Activated B cell treated with CpG ODN at 0.5 μM for 24 hours (primary cell): ENCODE measurements around the gene NR5A1. TPM values are rescaled to one million over a fixed set of nuclear protein-coding genes. Genes with fewer than 3 reads are reported as not detected.

Experiments
- ATAC-seq: fragments of 200-7000 bp; cut with Tn5 transposase; one replicate; pipeline ENCODE4 v1.10.0; 2021; ENCODE audit warnings: low read depth, mild to moderate bottlenecking, moderate library complexity
- CTCF ChIA-PET: fragments of 350-600 bp; sonication (Branson Sonifier 250); formaldehyde crosslinking; loops from one replicate; lab custom pipeline; 2021; ENCODE audit warnings: antibody characterized with exemption; lab: Charles Lee
- POLR2A ChIA-PET: fragments of 350-600 bp; sonication (Branson Sonifier 250); formaldehyde crosslinking; loops from one replicate; lab custom pipeline; 2021; ENCODE audit warnings: antibody characterized with exemption; lab: Charles Lee
- DNase-seq: peaks from one replicate; pipeline ENCODE4 v3.0.0; 2022
- H3K27ac Mint-ChIP-seq: one replicate; pipeline ENCODE4 v1.8.0; 2020; ENCODE audit warnings: mixed read lengths
- H3K27me3 Mint-ChIP-seq: one replicate; pipeline ENCODE4 v1.8.0; 2021; ENCODE audit warnings: mixed read lengths
- H3K36me3 Mint-ChIP-seq: one replicate; pipeline ENCODE4 v1.8.0; 2021; ENCODE audit warnings: low read depth, mixed read lengths
- H3K4me1 Mint-ChIP-seq: one replicate; pipeline ENCODE4 v1.8.0; 2021; ENCODE audit warnings: mixed read lengths
- H3K4me3 Mint-ChIP-seq: one replicate; pipeline ENCODE4 v1.8.0; 2020; ENCODE audit warnings: mild to moderate bottlenecking, mixed read lengths
- H3K9me3 Mint-ChIP-seq: one replicate; pipeline ENCODE4 v1.8.0; 2020; ENCODE audit warnings: mixed read lengths
- intact Hi-C: fragments of 100-400 bp; cut with micrococcal nuclease; formaldehyde crosslinking; loops from one replicate; pipeline ENCODE4 v1.15.1; 2024
- total RNA-seq: library from RNA; stranded (reverse); gene quantifications from 2 replicates; pipeline ENCODE4 v1.2.3, GENCODE V29; 2022
- TF ChIP-seq, protein P1 (sequence below): fragments of 200-600 bp; IDR thresholded peaks from one replicate; pipeline ENCODE4 v1.8.0; 2022; ENCODE audit warnings: antibody characterized with exemption, mild to moderate bottlenecking

The NR5A1 gene
- total RNA-seq, 1 donor from 2014 or later, result not detected

DNA sequence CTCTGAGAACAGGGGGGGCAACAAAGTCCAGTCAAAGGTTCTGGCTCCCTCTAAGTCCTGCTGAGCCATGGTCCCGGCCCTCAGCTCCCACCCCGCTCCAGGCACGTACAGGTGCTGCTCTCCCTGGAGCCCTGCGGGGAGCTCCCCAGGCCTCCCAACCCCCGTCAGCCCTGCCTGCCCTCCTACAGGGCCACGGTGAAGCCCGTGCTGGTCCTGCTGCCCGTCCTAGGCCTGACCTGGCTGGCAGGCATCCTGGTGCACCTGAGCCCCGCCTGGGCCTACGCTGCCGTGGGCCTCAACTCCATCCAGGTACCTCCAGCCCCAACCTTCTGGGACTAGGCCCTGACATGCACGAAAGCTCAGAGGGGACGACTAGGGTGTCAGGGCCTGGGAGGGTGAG, 36.9 kb downstream of the NR5A1 start:
- no peak overlapping the region for H3K27ac Mint-ChIP-seq
- ATAC-seq (no peak), DNase-seq (no peak)
- no peak overlapping the region for H3K4me3 Mint-ChIP-seq
- no peaks in the 10 kb centered on the region for H3K36me3 Mint-ChIP-seq
- intact Hi-C loops, result no loop called here
- no peaks in the 10 kb centered on the region for H3K9me3 Mint-ChIP-seq
- CTCF ChIA-PET, result no interaction called here
- peaks cover 5% of the 10 kb centered on the region for H3K4me1 Mint-ChIP-seq
- peaks cover 11% of the 10 kb centered on the region for H3K27me3 Mint-ChIP-seq
- TF ChIP-seq, protein P1, sequence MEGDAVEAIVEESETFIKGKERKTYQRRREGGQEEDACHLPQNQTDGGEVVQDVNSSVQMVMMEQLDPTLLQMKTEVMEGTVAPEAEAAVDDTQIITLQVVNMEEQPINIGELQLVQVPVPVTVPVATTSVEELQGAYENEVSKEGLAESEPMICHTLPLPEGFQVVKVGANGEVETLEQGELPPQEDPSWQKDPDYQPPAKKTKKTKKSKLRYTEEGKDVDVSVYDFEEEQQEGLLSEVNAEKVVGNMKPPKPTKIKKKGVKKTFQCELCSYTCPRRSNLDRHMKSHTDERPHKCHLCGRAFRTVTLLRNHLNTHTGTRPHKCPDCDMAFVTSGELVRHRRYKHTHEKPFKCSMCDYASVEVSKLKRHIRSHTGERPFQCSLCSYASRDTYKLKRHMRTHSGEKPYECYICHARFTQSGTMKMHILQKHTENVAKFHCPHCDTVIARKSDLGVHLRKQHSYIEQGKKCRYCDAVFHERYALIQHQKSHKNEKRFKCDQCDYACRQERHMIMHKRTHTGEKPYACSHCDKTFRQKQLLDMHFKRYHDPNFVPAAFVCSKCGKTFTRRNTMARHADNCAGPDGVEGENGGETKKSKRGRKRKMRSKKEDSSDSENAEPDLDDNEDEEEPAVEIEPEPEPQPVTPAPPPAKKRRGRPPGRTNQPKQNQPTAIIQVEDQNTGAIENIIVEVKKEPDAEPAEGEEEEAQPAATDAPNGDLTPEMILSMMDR, result no peak
- POLR2A ChIA-PET, result no interaction called here

DNA sequence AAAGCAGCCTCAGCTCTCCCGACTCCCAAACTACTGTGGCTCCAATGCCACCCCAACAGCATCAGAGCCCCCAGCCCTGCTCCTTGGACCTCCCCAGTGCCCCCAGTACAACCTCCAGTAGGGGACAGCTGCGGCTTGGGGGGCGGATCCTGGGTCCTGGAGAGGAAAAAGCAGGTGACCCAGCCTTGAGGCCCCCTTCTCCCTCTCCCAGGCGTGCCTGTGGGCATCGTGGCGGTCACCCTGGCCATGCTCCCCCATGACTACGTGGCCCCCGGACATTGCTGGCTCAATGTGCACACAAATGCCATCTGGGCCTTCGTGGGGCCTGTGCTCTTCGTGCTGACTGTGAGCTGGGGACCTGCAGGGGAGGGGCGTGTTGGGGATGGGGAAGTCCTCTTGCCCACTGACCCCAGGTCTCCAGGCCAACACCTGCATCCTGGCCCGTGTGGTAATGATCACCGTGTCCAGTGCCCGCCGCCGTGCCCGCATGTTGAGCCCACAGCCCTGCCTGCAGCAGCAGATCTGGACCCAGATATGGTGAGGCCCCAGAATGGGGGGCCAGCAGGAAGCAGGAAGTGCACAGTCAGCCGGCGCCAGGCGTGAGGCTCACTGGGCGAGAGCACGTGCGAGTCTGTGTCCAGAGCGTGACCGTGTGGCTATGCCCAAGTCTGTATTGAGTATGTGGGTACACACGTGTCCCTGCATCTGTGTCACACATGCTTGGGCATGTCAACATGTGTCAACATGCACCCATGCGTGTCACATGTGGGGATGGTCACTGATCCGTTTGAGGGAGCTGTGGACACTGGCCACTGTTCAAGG, 38.0 kb downstream of the NR5A1 start:
- no peak overlapping the region for H3K27ac Mint-ChIP-seq
- ChIA-PET CTCF (no interaction called here), POLR2A (no interaction called here)
- TF ChIP-seq, protein P1, result no peak
- no peaks in the 10 kb centered on the region for H3K9me3 Mint-ChIP-seq
- H3K4me3 Mint-ChIP-seq, result no peak overlapping the region
- ATAC-seq (no peak), DNase-seq (no peak)
- peaks cover 8% of the 10 kb centered on the region for H3K27me3 Mint-ChIP-seq
- intact Hi-C loops, result no loop called here
- H3K4me1 Mint-ChIP-seq, result peaks cover 5% of the 10 kb centered on the region
- no peaks in the 10 kb centered on the region for H3K36me3 Mint-ChIP-seq

DNA sequence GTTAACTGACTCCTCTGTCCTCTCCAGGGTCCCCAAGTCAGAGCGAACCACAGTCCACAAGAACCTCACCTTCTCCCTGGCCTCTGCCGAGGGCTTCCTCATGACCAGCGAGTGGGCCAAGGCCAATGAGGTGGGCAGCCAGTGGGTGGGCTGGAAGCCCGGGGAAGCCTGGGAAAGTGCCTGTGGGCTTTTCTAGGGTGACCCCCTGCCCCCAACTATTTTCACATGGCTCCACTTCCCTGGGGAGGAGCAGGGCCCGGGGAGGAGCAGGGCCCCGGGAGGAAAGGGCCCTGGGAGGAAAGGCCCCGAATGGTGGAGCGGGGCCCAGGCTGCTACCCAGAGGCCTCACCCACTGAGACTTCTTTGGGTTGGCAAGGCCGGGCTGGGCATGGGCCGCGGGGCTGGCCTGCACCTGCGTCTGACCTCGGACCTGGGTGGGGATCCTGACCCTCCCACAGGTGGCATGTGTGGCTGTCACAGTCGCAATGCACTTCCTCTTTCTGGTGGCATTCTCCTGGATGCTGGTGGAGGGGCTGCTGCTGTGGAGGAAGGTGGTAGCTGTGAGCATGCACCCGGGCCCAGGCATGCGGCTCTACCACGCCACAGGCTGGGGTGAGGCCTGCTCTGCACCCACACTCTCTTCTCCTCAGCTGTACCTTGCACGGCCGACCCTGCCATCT, 39.0 kb downstream of the NR5A1 start:
- no peak overlapping the region for H3K27ac Mint-ChIP-seq
- H3K36me3 Mint-ChIP-seq, result no peaks in the 10 kb centered on the region
- ChIA-PET POLR2A (no interaction called here), CTCF (no interaction called here)
- no peak for ATAC-seq
- peaks cover 5% of the 10 kb centered on the region for H3K4me1 Mint-ChIP-seq
- H3K27me3 Mint-ChIP-seq, result peaks cover 11% of the 10 kb centered on the region
- no peak overlapping the region for H3K4me3 Mint-ChIP-seq
- H3K9me3 Mint-ChIP-seq, result no peaks in the 10 kb centered on the region
- intact Hi-C loops, result no loop called here
- TF ChIP-seq, protein P1, result no peak
- no peak for DNase-seq

DNA sequence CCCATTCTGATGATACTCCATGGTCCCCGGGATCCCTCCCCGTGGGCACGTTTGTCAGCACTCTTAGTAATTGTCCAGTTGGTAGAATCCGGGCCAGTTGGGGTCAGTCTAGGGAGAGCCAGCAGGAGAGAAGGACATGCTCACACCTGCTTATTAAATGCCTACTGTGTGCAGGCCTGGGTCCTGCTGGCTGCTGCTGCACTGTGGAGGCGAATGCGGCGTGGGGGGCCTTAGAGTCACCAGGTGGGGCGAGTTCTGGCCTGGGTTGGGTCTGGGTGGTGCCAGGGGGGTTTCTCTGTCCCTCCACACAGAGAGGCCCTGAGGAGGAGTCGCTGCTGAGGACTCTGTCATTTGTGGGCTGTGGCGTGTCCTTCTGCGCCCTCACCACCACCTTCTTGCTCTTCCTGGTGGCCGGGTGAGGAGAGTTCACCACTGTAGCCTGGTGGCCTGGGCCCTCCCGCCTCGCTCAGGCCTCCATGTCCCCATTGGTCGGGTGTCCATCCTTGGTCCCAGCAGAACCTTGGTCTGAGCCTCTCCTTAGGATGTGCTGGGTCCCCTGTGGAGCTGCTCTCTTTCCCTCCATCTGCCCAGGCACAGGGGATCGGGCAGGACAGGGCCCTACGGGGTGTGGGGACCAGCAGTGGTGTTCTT, 39.7 kb downstream of the NR5A1 start:
- no peak overlapping the region for H3K27ac Mint-ChIP-seq
- ATAC-seq (no peak), DNase-seq (no peak)
- H3K27me3 Mint-ChIP-seq, result peaks cover 11% of the 10 kb centered on the region
- peaks cover 5% of the 10 kb centered on the region for H3K4me1 Mint-ChIP-seq
- no peak overlapping the region for H3K4me3 Mint-ChIP-seq
- H3K36me3 Mint-ChIP-seq, result no peaks in the 10 kb centered on the region
- intact Hi-C loops, result no loop called here
- ChIA-PET CTCF (no interaction called here), POLR2A (no interaction called here)
- TF ChIP-seq, protein P1, result no peak
- no peaks in the 10 kb centered on the region for H3K9me3 Mint-ChIP-seq

DNA sequence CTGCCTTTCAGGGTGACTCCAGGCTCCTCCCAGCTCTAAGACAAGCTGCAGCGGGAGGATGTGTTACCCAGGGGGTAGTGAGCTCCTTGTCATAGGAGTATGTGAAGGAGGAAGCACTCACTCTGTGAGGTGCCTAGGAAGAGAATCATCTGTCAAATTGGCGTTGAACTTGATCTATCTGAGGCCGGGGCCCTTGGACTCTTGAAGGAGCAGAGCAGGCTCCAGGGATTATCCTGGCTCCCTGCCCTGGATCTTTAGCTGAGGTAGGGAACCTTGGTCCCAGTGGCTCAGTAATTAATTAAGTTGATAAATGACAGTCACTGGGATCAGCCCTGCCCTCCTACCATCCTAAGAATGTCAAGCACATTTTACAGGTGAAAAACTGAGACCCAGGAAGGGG, 41.5 kb downstream of the NR5A1 start:
- no peak for ATAC-seq
- Mint-ChIP-seq H3K27ac (no peak overlapping the region), H3K4me1 (peaks cover 5% of the 10 kb centered on the region), H3K36me3 (no peaks in the 10 kb centered on the region), H3K9me3 (no peaks in the 10 kb centered on the region), H3K4me3 (no peak overlapping the region), H3K27me3 (peaks cover 8% of the 10 kb centered on the region)
- TF ChIP-seq, protein P1, result no peak
- ChIA-PET POLR2A (no interaction called here), CTCF (no interaction called here)
- no peak for DNase-seq
- intact Hi-C loops, result no loop called here
